Measurements from ENCODE around the gene EXOC4. TPM values are rescaled to one million over a fixed set of nuclear protein-coding genes. Genes with fewer than 3 reads are reported as not detected.

Gene EXOC4
- total RNA-seq, 4 donors from 2014 or later, result 82.4 to 204 (median 128) TPM

GRCh38 chr7:133513608-133514007 lies 260.7 kb downstream of the EXOC4 start:
- Histone ChIP-seq H3K9me3 (no peaks in the 10 kb centered on the region), H3K4me3 (no peak overlapping the region), H3K4me1 (peaks cover 0 to 3% (median 0%) of the 10 kb centered on the region in 4 donors), H3K27ac (no peak overlapping the region), H3K36me3 (no peaks in the 10 kb centered on the region), H3K27me3 (no peaks in the 10 kb centered on the region)
- intact Hi-C loops (cut with DNase I; ENCODE audit: low total_unique reads), result loop anchor here (5.0 kb wide), 1 partner anchor 256 kb away; no protein-coding TSS in a partner anchor
- in situ Hi-C loops (cut with MboI; ENCODE audit: low pct_ligation_motif_present in 1 of 4, low pct_unique_long_range_greater_than_20kb in 1 of 4, low sequenced_read_pairs in 3 of 4), result no loop called here
- TF ChIP-seq CTCF (IDR thresholded peaks at IDR 0.05) (no peak), POLR2A (IDR thresholded peaks at IDR 0.05) (no peak), EP300 (IDR thresholded peaks at IDR 0.05; ENCODE audit: low read depth) (no peak), POLR2AphosphoS5 (IDR thresholded peaks at IDR 0.05) (no peak)
- no peak for DNase-seq
- WGBS, 2 donors (ENCODE audit: low coverage in 1 of 2), result 85 to 91% methylated on average over 2 of the region's 2 CpGs

- no peak for DNase-seq
- Histone ChIP-seq H3K27me3 (no peaks in the 10 kb centered on the region), H3K27ac (no peak overlapping the region), H3K36me3 (no peaks in the 10 kb centered on the region), H3K4me3 (no peak overlapping the region), H3K9me3 (no peaks in the 10 kb centered on the region), H3K4me1 (peaks cover 0 to 3% (median 0%) of the 10 kb centered on the region in 4 donors)
- no peak for TF ChIP-seq POLR2A (IDR thresholded peaks at IDR 0.05)
- no peak for TF ChIP-seq POLR2AphosphoS5 (IDR thresholded peaks at IDR 0.05)
- no peak for TF ChIP-seq EP300 (IDR thresholded peaks at IDR 0.05; ENCODE audit: low read depth)
- no peak for TF ChIP-seq CTCF (IDR thresholded peaks at IDR 0.05)
- in situ Hi-C loops (cut with MboI; ENCODE audit: low pct_ligation_motif_present in 1 of 4, low pct_unique_long_range_greater_than_20kb in 1 of 4, low sequenced_read_pairs in 3 of 4) (no loop called here), intact Hi-C loops (cut with DNase I; ENCODE audit: low total_unique reads) (loop anchor here (5.0 kb wide), 1 partner anchor 257 kb away; no protein-coding TSS in a partner anchor)
Measured at GRCh38 chr7:133514551-133514950, 261.7 kb downstream of the EXOC4 start.

- H3K4me3 ChIP-seq, result no peak overlapping the region
Measured at GRCh38 chr7:133517766-133518165, 264.9 kb downstream of the EXOC4 start.

GRCh38 chr7:133518718-133519117 lies 265.8 kb downstream of the EXOC4 start:
- DNase-seq, result no peak

More at GRCh38 chr7:133517766-133518165, 264.9 kb downstream of the EXOC4 start:
- no peaks in the 10 kb centered on the region for H3K27me3 ChIP-seq
- H3K4me1 ChIP-seq, result peaks cover 0 to 3% (median 0%) of the 10 kb centered on the region in 4 donors
- intact Hi-C loops (cut with DNase I; ENCODE audit: low total_unique reads), result no loop called here
- no peak for DNase-seq
- no peak overlapping the region for H3K27ac ChIP-seq
- no peaks in the 10 kb centered on the region for H3K36me3 ChIP-seq
- H3K9me3 ChIP-seq, result no peaks in the 10 kb centered on the region
- 89 to 93% methylated on average over 3 to 4 of the region's 4 CpGs for WGBS, 2 donors (ENCODE audit: low coverage in 1 of 2)
- in situ Hi-C loops (cut with MboI; ENCODE audit: low pct_ligation_motif_present in 1 of 4, low pct_unique_long_range_greater_than_20kb in 1 of 4, low sequenced_read_pairs in 3 of 4), result no loop called here
- TF ChIP-seq EP300 (IDR thresholded peaks at IDR 0.05; ENCODE audit: low read depth), result no peak
- TF ChIP-seq CTCF (IDR thresholded peaks at IDR 0.05), result no peak
- no peak for TF ChIP-seq POLR2AphosphoS5 (IDR thresholded peaks at IDR 0.05)
- no peak for TF ChIP-seq POLR2A (IDR thresholded peaks at IDR 0.05)

More at GRCh38 chr7:133518718-133519117, 265.8 kb downstream of the EXOC4 start:
- in situ Hi-C loops (cut with MboI; ENCODE audit: low pct_ligation_motif_present in 1 of 4, low pct_unique_long_range_greater_than_20kb in 1 of 4, low sequenced_read_pairs in 3 of 4), result no loop called here
- H3K4me3 ChIP-seq, result no peak overlapping the region
- intact Hi-C loops (cut with DNase I; ENCODE audit: low total_unique reads), result no loop called here
- TF ChIP-seq POLR2A (IDR thresholded peaks at IDR 0.05) (no peak), CTCF (IDR thresholded peaks at IDR 0.05) (no peak), EP300 (IDR thresholded peaks at IDR 0.05; ENCODE audit: low read depth) (no peak), POLR2AphosphoS5 (IDR thresholded peaks at IDR 0.05) (no peak)
- no peaks in the 10 kb centered on the region for H3K36me3 ChIP-seq
- no peaks in the 10 kb centered on the region for H3K4me1 ChIP-seq
- no peak overlapping the region for H3K27ac ChIP-seq
- no peaks in the 10 kb centered on the region for H3K9me3 ChIP-seq
- WGBS, 2 donors (ENCODE audit: low coverage in 1 of 2), result 92 to 97% methylated on average over 2 of the region's 2 CpGs
- H3K27me3 ChIP-seq, result no peaks in the 10 kb centered on the region

All from transverse colon (tissue), 4 donors.